ENCODE measurements around the gene TADA3. TPM values are rescaled to one million over a fixed set of nuclear protein-coding genes. Genes with fewer than 3 reads are reported as not detected.

Gene TADA3
- total RNA-seq = 55.8 TPM
- long read RNA-seq, transcript TADA3-205 (5 exons, 1,868 nt) = minor isoform, 5 of 115 reads
- long read RNA-seq, transcript TADA3-201 (9 exons, 2,355 nt) = major isoform, 88 of 115 reads
- long read RNA-seq, partial matches to known transcripts = 12 of 115 reads
- long read RNA-seq, other reads (novel, unspliced or antisense) = 8 of 115 reads

GRCh38 chr3:9792405-9793160, at the start of gene TADA3, which contains the start of gene ARPC4:
TADA3 (minus strand) TSS chr3:9792473; CDS start chr3:9791466, 1,007 bp downstream.
ARPC4 (plus strand) TSS chr3:9793082; CDS start chr3:9793122, 40 bp downstream.
- Histone ChIP-seq H3K36me3 (peaks cover 42% of the 10 kb centered on the region), H3K4me1 (peaks cover 33% of the 10 kb centered on the region), H3K9me3 (no peaks in the 10 kb centered on the region), H3K4me3 (peak within 1 kb of the TSS; percentile 100), H3K27me3 (no peaks in the 10 kb centered on the region), H3K27ac (peak within 1 kb of the TSS; percentile 99)
- intact Hi-C loops (cut with DNase I) = no loop called here
- peak; percentile 94 for ATAC-seq
- TF ChIP-seq, protein P1, sequence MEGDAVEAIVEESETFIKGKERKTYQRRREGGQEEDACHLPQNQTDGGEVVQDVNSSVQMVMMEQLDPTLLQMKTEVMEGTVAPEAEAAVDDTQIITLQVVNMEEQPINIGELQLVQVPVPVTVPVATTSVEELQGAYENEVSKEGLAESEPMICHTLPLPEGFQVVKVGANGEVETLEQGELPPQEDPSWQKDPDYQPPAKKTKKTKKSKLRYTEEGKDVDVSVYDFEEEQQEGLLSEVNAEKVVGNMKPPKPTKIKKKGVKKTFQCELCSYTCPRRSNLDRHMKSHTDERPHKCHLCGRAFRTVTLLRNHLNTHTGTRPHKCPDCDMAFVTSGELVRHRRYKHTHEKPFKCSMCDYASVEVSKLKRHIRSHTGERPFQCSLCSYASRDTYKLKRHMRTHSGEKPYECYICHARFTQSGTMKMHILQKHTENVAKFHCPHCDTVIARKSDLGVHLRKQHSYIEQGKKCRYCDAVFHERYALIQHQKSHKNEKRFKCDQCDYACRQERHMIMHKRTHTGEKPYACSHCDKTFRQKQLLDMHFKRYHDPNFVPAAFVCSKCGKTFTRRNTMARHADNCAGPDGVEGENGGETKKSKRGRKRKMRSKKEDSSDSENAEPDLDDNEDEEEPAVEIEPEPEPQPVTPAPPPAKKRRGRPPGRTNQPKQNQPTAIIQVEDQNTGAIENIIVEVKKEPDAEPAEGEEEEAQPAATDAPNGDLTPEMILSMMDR (IDR thresholded peaks at IDR 0.05) = peak; percentile 13
- peak; percentile 97 for DNase-seq

- ATAC-seq (no peak), DNase-seq (no peak)
- intact Hi-C loops (cut with DNase I) = no loop called here
- Histone ChIP-seq H3K36me3 (peaks cover 38% of the 10 kb centered on the region), H3K4me1 (peaks cover 15% of the 10 kb centered on the region), H3K27me3 (no peaks in the 10 kb centered on the region), H3K27ac (no peak overlapping the region), H3K4me3 (no peak overlapping the region), H3K9me3 (no peaks in the 10 kb centered on the region)
- TF ChIP-seq, protein P1 (IDR thresholded peaks at IDR 0.05) = no peak
Measured at GRCh38 chr3:9841015-9841414, 48.7 kb upstream of the TADA3 start.

DNA sequence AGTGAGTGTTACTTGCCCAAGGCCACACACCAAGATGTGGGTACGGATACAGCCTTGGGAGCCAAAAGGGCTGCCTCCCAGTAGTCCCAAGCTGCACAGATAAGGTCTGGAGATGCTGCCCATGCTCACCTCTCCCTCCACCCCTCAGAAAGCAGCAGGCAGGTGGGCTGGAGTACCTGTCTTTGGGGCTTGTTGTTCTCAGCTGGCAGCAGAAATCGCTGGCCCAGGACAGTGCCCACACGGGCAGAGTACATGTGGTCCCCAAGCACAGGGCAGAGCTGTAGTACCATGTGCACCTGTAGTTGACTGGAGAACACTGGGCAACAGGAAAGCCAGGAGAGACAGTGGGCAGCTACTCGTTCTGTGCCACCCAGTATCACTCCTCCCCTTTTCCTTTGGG, 46.6 kb upstream of the TADA3 start:
- peaks cover 10% of the 10 kb centered on the region for H3K4me1 ChIP-seq
- no peak overlapping the region for H3K27ac ChIP-seq
- H3K27me3 ChIP-seq = no peaks in the 10 kb centered on the region
- TF ChIP-seq, protein P1 (IDR thresholded peaks at IDR 0.05) = no peak
- no peak for DNase-seq
- no peak overlapping the region for H3K4me3 ChIP-seq
- intact Hi-C loops (cut with DNase I) = no loop called here
- ATAC-seq = no peak
- H3K9me3 ChIP-seq = no peaks in the 10 kb centered on the region
- peaks cover 38% of the 10 kb centered on the region for H3K36me3 ChIP-seq

DNA sequence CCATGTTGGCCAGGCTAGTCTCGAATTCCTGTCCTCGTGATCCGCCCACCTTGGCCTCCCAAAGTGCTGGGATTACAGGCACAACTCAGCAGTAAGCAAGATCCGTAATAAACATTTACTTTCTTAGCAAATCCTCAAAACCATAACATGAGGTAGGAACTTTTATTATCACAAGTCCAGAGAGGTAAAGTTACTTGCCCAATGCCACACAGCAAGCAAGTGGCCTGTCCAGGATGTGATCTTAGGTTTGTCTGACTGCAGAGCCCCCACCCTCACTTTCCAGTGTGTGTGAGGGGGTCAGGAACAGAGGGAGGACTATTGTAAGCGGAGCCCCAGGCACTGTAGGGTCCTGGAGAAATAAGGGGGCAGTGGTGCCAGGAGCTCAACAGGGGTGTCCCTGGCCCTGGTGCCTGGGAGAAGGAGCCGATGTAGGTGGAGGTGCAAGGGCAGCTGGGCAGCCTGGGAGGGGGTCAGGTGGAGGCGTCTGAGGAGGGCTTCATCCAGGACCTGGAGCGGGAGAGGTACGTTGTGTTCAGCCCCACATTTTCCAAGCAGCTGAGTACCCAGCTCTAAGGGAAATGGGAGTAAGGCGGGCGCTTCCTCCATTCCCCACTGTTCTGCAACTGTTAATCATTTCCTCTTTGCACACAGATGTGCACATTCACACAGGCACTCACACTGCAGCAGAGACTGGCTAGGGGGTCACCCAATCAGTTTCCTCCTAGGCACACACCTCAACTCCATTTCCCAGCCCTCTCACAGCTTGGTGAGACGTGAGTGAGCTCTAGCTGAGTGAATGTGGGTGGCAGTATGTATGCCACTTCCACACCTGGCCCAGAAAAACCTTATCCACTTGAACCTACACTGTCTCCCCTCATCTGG, 45.7 kb upstream of the TADA3 start:
- Histone ChIP-seq H3K36me3 (peaks cover 46% of the 10 kb centered on the region), H3K4me3 (no peak overlapping the region), H3K9me3 (no peaks in the 10 kb centered on the region), H3K27ac (no peak overlapping the region), H3K27me3 (no peaks in the 10 kb centered on the region), H3K4me1 (peaks cover 8% of the 10 kb centered on the region)
- peak; percentile 12 for ATAC-seq
- intact Hi-C loops (cut with DNase I) = no loop called here
- TF ChIP-seq, protein P1 (IDR thresholded peaks at IDR 0.05) = no peak
- no peak for DNase-seq

- no peak for DNase-seq
- TF ChIP-seq, protein P1 (IDR thresholded peaks at IDR 0.05) = no peak
- intact Hi-C loops (cut with DNase I) = no loop called here
- Histone ChIP-seq H3K27ac (no peak overlapping the region), H3K9me3 (no peaks in the 10 kb centered on the region), H3K4me3 (no peak overlapping the region), H3K36me3 (peaks cover 29% of the 10 kb centered on the region), H3K27me3 (no peaks in the 10 kb centered on the region), H3K4me1 (no peaks in the 10 kb centered on the region)
- ATAC-seq = no peak
Measured at GRCh38 chr3:9834520-9835380, 42.5 kb upstream of the TADA3 start.

Data from upper lobe of right lung (tissue), 1 donor.